PC-3 (cell line): ENCODE measurements around the gene CNTRL.

ENCODE experiments used
- EZH2 ChIP-seq: fragments of 300-600 bp; sonication (generic); IDR thresholded peaks from one replicate; pipeline ENCODE4 v1.6.1; 2017; ENCODE audit warnings: antibody characterized with exemption, mild to moderate bottlenecking, low read length; ENCODE audit not compliant: unreplicated experiment
- TF ChIP-seq, protein P1 (sequence below): fragments of 300-600 bp; sonication (generic); conservative IDR thresholded peaks from 2 replicates; pipeline ENCODE4 v1.5.1; 2017; ENCODE audit warnings: antibody characterized with exemption, low read depth, mild to moderate bottlenecking, low read length

DNA sequence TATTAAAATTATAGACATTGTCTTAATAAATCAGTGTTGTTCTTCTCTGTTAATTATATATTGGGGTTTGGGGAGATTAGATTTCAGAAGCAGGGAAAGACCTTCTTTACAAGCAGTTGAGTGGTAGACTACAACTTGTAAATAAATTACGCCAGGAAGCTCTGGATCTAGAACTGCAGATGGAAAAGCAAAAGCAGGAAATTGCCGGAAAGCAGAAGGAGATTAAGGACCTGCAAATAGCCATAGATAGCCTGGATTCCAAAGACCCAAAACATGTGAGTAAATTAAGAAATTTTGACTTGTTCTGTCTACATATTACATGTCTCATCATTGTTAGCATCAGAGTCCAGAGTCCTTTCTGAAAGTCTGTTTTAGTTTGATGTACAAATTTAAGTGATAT, 43.5 kb downstream of the CNTRL start:
- TF ChIP-seq, protein P1, sequence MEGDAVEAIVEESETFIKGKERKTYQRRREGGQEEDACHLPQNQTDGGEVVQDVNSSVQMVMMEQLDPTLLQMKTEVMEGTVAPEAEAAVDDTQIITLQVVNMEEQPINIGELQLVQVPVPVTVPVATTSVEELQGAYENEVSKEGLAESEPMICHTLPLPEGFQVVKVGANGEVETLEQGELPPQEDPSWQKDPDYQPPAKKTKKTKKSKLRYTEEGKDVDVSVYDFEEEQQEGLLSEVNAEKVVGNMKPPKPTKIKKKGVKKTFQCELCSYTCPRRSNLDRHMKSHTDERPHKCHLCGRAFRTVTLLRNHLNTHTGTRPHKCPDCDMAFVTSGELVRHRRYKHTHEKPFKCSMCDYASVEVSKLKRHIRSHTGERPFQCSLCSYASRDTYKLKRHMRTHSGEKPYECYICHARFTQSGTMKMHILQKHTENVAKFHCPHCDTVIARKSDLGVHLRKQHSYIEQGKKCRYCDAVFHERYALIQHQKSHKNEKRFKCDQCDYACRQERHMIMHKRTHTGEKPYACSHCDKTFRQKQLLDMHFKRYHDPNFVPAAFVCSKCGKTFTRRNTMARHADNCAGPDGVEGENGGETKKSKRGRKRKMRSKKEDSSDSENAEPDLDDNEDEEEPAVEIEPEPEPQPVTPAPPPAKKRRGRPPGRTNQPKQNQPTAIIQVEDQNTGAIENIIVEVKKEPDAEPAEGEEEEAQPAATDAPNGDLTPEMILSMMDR = no peak
- no peak for TF ChIP-seq EZH2
